Pancreas (tissue), 10 donors: ENCODE results near the gene NUP35. TPM values are rescaled to one million over a fixed set of nuclear protein-coding genes. Genes with fewer than 3 reads are reported as not detected.
A peak's percentile ranks its signal among the peaks of the same experiment; 100 is the strongest.

ENCODE experiments used
- ATAC-seq, 4 donors: fragments of 200-7000 bp; cut with Tn5 transposase; one replicate each; pipeline versions ENCODE4 v1.8.0 to v1.9.1; 2020; ENCODE audit warnings: mild to moderate bottlenecking in 4 of 4, moderate library complexity in 4 of 4
- DNase-seq, 6 donors: peaks; one replicate each; pipeline ENCODE4 v3.0.0-alpha.2; 2020
- FAIRE-seq: peaks from 2 replicates; lab custom pipeline; 2012; peaks lifted over from hg19 to GRCh38; lab: Jason Lieb, UNC
- H3K27ac ChIP-seq, 4 donors: fragments of 200-600 bp; sonication (generic); 1 replicate in 3 of 4; 2 replicates in 1 of 4; pipeline versions ENCODE4 v1.5.0 to v1.8.0; 2020
- H3K27me3 ChIP-seq, 4 donors: fragments of 200-600 bp; one replicate each; pipeline ENCODE4 v1.8.0; 2021
- H3K36me3 ChIP-seq, 3 donors: fragments of 200-600 bp; sonication (generic) in 1 of 3; one replicate each; pipeline versions ENCODE4 v1.5.0 to v1.8.0; 2020 to 2021
- H3K4me1 ChIP-seq, 3 donors: fragments of 200-600 bp; one replicate each; pipeline ENCODE4 v1.8.0; 2021
- H3K4me3 ChIP-seq, 4 donors: fragments of 200-600 bp; sonication (generic) in 2 of 4; one replicate each; pipeline versions ENCODE4 v1.5.0 to v1.8.0; 2020 to 2021
- H3K9me3 ChIP-seq, 4 donors: fragments of 200-600 bp; one replicate each; pipeline ENCODE4 v1.8.0; 2021
- WGBS, 2 donors: extraction: QIAGEN DNeasy Blood & Tissue Kit; methylation state at CpG; one replicate each; pipeline ENCODE4 v1.1.7; 2013; 5-methylcytosine and 5-hydroxymethylcytosine counted together
- intact Hi-C, 3 donors: fragments of 100-400 bp; cut with DNase I; formaldehyde crosslinking; loops; one replicate each; pipeline versions ENCODE4 v1.11.1 to v1.14.2; 2022
- polyA plus RNA-seq, 2 donors: library from polyadenylated mRNA; stranded (reverse); fragments of 200-250 nt; gene quantifications; one replicate each; pipeline ENCODE4 v1.2.3, GENCODE V29; 2013
- total RNA-seq, 6 donors: library from RNA; stranded (reverse); fragmentation: NEBNext Ultra II Directional in 4 of 6; extraction: Animal tissue kit (Norgen Biotek cat#: 25700) in 4 of 6; gene quantifications; one replicate each; pipeline versions ENCODE4 v1.2.1 to v1.2.4, GENCODE V29; 2021 to 2023
- TF ChIP-seq, protein P1 (sequence below), 4 donors: fragments of 200-600 bp; sonication (generic) in 3 of 4; IDR thresholded peaks; one replicate each; pipeline versions ENCODE4 v1.5.0 to v1.8.0; 2021; ENCODE audit warnings: antibody characterized with exemption in 4 of 4
- donor health status: healthy with polysubstance abuse.
- donor health status: DM: no; HTN: no; CAD: no; lungs with moderate emphysema.
- donor health status: DM: no; HTN: no; CAD: no.
- donor health status: control.
- donor health status: control.
- donor health status: Bipolar disorder and iron deficiency.
- donor health status: DM: yes; HTN: yes; CAD: no.
- donor health status: DM: no; HTN: no; CAD: no.
- donor health status: DM: no; HTN: no; CAD: no.
- donor health status: DM: yes; HTN: yes; CAD: no.

NUP35 gene
- total and polyA plus RNA-seq, 8 donors: 5.7 to 13.4 (median 8.5) TPM

DNA sequence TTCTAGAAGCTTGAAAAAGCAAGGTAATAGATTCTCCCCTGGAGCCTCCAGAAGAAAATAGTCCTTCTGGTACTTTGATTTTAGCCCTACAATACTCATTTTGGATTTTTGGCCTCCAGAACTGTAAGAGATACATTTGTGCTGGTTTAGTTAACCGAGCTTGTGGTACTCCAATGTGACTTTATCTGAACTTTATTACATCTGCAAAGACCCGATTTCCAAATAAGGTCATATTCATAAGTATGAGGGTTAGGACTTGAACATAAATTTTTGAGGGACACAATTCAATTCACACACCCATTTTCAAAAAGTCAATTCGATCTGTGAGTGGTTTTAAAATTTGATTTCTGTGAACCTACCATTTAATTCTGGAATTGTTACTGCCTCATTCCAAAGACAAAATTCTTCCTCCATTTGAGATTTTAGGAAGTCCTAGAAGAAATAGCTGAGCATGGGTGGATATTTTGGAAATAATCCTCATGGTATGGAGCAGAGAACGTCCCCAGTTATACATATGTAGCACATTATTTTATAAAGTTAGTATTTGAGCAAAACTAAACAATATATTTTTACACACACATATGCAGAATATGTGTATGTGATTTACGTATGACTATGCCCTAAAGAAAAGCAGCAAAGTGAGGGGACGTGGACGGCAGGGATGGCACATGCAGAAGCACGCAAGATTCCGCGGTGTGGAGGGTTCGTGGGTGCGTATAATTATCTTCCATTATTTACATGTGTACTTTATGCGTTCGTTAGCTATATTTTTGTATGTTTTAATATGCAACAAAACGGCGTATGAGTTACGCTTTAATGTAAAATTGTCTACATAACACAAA is 905 bp upstream of the NUP35 start:
- peaks cover 6 to 16% (median 13%) of the 10 kb centered on the region in 3 donors for H3K4me1 ChIP-seq
- intact Hi-C loops: no loop called here
- no peaks in the 10 kb centered on the region for H3K27me3 ChIP-seq
- no peaks in the 10 kb centered on the region for H3K9me3 ChIP-seq
- TF ChIP-seq, protein P1, sequence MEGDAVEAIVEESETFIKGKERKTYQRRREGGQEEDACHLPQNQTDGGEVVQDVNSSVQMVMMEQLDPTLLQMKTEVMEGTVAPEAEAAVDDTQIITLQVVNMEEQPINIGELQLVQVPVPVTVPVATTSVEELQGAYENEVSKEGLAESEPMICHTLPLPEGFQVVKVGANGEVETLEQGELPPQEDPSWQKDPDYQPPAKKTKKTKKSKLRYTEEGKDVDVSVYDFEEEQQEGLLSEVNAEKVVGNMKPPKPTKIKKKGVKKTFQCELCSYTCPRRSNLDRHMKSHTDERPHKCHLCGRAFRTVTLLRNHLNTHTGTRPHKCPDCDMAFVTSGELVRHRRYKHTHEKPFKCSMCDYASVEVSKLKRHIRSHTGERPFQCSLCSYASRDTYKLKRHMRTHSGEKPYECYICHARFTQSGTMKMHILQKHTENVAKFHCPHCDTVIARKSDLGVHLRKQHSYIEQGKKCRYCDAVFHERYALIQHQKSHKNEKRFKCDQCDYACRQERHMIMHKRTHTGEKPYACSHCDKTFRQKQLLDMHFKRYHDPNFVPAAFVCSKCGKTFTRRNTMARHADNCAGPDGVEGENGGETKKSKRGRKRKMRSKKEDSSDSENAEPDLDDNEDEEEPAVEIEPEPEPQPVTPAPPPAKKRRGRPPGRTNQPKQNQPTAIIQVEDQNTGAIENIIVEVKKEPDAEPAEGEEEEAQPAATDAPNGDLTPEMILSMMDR (IDR thresholded peaks at IDR 0.05): no peak
- peak; percentile 17 to 33 (median 26) for ATAC-seq
- peak overlapping the region; percentile 68 to 79 (median 74) for H3K4me3 ChIP-seq
- DNase-seq: no peak
- WGBS, 2 donors: 20 to 21% methylated on average over 17 of the region's 17 CpGs
- peak overlapping the region; percentile 87 to 93 (median 92) for H3K27ac ChIP-seq
- no peaks in the 10 kb centered on the region for H3K36me3 ChIP-seq
- FAIRE-seq: no peak

DNA sequence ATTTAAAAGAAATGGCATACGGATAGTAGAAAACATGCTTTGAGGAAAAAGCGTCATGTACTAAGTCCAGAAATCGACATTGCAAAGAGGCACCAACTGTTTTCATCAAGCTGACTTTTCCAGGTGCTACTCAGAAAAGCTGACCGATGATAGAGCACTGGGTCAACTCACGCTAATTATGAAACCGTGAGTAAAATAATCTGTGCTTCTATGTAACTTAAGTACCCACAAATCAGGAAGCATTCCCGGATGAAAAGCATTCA is 353 bp upstream of the NUP35 start:
- Histone ChIP-seq H3K4me1 (peaks cover 6 to 16% (median 13%) of the 10 kb centered on the region in 3 donors), H3K4me3 (peak overlapping the region; percentile 68 to 79 (median 74)), H3K9me3 (no peaks in the 10 kb centered on the region), H3K27ac (peak overlapping the region; percentile 87 to 93 (median 92)), H3K36me3 (peaks cover 0 to 2% (median 0%) of the 10 kb centered on the region in 3 donors), H3K27me3 (no peaks in the 10 kb centered on the region)
- intact Hi-C loops: no loop called here
- 0% methylated on average over 7 of the region's 7 CpGs for WGBS, 2 donors
- ATAC-seq: peak in 1 of 4 donors; percentile 34
- no peak for FAIRE-seq
- TF ChIP-seq, protein P1 (IDR thresholded peaks at IDR 0.05): no peak
- no peak for DNase-seq

GRCh38 chr2:183124957-183125255 is 663 bp downstream of the NUP35 start:
- DNase-seq (no peak), FAIRE-seq (no peak), ATAC-seq (no peak)
- no peaks in the 10 kb centered on the region for H3K27me3 ChIP-seq
- H3K9me3 ChIP-seq: no peaks in the 10 kb centered on the region
- intact Hi-C loops: no loop called here
- H3K36me3 ChIP-seq: peaks cover 0 to 4% (median 0%) of the 10 kb centered on the region in 3 donors
- peak overlapping the region; percentile 87 to 93 (median 92) for H3K27ac ChIP-seq
- TF ChIP-seq, protein P1 (IDR thresholded peaks at IDR 0.05): no peak
- peaks cover 6 to 16% (median 13%) of the 10 kb centered on the region in 3 donors for H3K4me1 ChIP-seq
- H3K4me3 ChIP-seq: peak overlapping the region; percentile 68 to 79 (median 74)
- WGBS, 2 donors: 0% methylated on average over 10 of the region's 10 CpGs

DNA sequence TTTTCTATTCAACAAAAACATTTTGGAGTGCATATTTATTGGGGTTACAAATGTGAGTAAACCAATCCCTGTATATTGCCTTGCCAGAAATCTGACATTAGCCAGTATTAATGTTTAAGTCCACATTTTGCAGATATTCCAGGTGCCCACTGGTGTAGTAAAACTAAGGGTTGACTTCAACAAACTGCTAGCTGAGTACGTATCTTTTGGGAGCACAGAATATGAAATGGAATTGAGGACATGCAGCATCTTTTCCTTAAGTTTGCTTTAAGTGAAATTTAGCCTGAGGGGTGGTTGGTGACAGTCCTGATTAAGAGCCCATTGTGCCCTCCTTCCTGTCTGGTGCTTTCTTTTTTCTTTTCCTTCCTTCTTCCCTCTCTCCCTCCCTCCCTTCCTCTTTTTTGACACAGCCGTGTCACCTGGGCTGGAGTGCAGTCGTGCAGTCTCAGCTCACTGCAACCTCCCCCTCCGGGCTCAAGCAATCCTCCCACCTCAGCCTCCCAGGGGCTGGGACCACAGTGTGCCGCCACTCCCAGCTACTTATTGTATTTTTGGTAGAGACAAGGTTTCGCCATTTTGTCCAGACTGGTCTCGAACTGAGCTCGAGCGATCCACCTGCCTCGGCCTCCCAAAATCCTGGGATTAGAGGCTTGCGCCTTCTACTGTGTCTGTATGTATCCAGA is 1.6 kb downstream of the NUP35 start:
- Histone ChIP-seq H3K4me1 (peaks cover 6 to 16% (median 13%) of the 10 kb centered on the region in 3 donors), H3K4me3 (peak overlapping the region in 1 of 4 donors; percentile 79), H3K9me3 (no peaks in the 10 kb centered on the region), H3K36me3 (peaks cover 0 to 8% (median 0%) of the 10 kb centered on the region in 3 donors), H3K27ac (no peak overlapping the region), H3K27me3 (no peaks in the 10 kb centered on the region)
- TF ChIP-seq, protein P1 (IDR thresholded peaks at IDR 0.05): no peak
- FAIRE-seq (no peak), DNase-seq (no peak), ATAC-seq (no peak)
- intact Hi-C loops: no loop called here
- 82% methylated on average over 11 of the region's 11 CpGs for WGBS, 2 donors
